HG03066 (cell line): ENCODE data around the gene PTGIS.

Experiments used
- ATAC-seq: cut with Tn5 transposase; IDR thresholded peaks from one replicate; pipeline ENCODE4 v1.9.1; 2021; ENCODE audit warnings: low read depth; ENCODE audit not compliant: unreplicated experiment

The PTGIS gene

GRCh38 chr20:49476016-49476355, 92.0 kb downstream of the PTGIS start:
- no peak for ATAC-seq

- ATAC-seq = no peak
Measured at GRCh38 chr20:49475292-49476015, 92.5 kb downstream of the PTGIS start.

- ATAC-seq = no peak
Measured at GRCh38 chr20:49471397-49471796, 96.5 kb downstream of the PTGIS start.

GRCh38 chr20:49470922-49471321, 97.0 kb downstream of the PTGIS start:
- no peak for ATAC-seq

GRCh38 chr20:49469060-49469459, 98.9 kb downstream of the PTGIS start:
- no peak for ATAC-seq

GRCh38 chr20:49468412-49468811, 99.5 kb downstream of the PTGIS start:
- ATAC-seq = no peak

- no peak for ATAC-seq
Measured at GRCh38 chr20:49466114-49466912, 101.6 kb downstream of the PTGIS start.

GRCh38 chr20:49464556-49464955, 103.4 kb downstream of the PTGIS start:
- no peak for ATAC-seq

- no peak for ATAC-seq
Measured at GRCh38 chr20:49462626-49463025, 105.3 kb downstream of the PTGIS start.

- no peak for ATAC-seq
Measured at GRCh38 chr20:49461894-49462620, 105.9 kb downstream of the PTGIS start.

- no peak for ATAC-seq
Measured at GRCh38 chr20:49460916-49461315, 107.0 kb downstream of the PTGIS start.

GRCh38 chr20:49460131-49460530, 107.8 kb downstream of the PTGIS start:
- ATAC-seq = no peak

GRCh38 chr20:49459684-49460083, 108.3 kb downstream of the PTGIS start:
- ATAC-seq = no peak

- ATAC-seq = no peak
Measured at GRCh38 chr20:49457444-49457843, 110.5 kb downstream of the PTGIS start.

- ATAC-seq = no peak
Measured at GRCh38 chr20:49456646-49457045, 111.3 kb downstream of the PTGIS start.

- ATAC-seq = no peak
Measured at GRCh38 chr20:49455691-49456090, 112.2 kb downstream of the PTGIS start.
